Measurements from ENCODE around the gene VAV3.

VAV3 gene

GRCh38 chr1:107640207-107640606 lies 324.8 kb downstream of the VAV3 start:
- no peak for DNase-seq (ENCODE audit: low read depth)

GRCh38 chr1:107637101-107637500 lies 327.9 kb downstream of the VAV3 start:
- no peak for DNase-seq (ENCODE audit: low read depth)

- no peak for DNase-seq (ENCODE audit: low read depth)
These were observed 331.4 kb downstream of the VAV3 start for GRCh38 chr1:107633596-107633995.

GRCh38 chr1:107626073-107626796 lies 338.7 kb downstream of the VAV3 start:
- DNase-seq (ENCODE audit: low read depth): no peak

GRCh38 chr1:107625405-107626029 lies 339.5 kb downstream of the VAV3 start:
- no peak for DNase-seq (ENCODE audit: low read depth)

- DNase-seq (ENCODE audit: low read depth): no peak
These were observed 341.5 kb downstream of the VAV3 start for GRCh38 chr1:107623431-107623830.

GRCh38 chr1:107622966-107623365 lies 342.0 kb downstream of the VAV3 start:
- no peak for DNase-seq (ENCODE audit: low read depth)

GRCh38 chr1:107622535-107622934 lies 342.4 kb downstream of the VAV3 start:
- DNase-seq (ENCODE audit: low read depth): no peak

GRCh38 chr1:107620753-107621152 lies 344.2 kb downstream of the VAV3 start:
- no peak for DNase-seq (ENCODE audit: low read depth)

GRCh38 chr1:107618539-107618938 lies 346.4 kb downstream of the VAV3 start:
- no peak for DNase-seq (ENCODE audit: low read depth)

GRCh38 chr1:107617921-107618320 lies 347.1 kb downstream of the VAV3 start:
- DNase-seq (ENCODE audit: low read depth): no peak

GRCh38 chr1:107617456-107617855 lies 347.5 kb downstream of the VAV3 start:
- no peak for DNase-seq (ENCODE audit: low read depth)

GRCh38 chr1:107609808-107610207 lies 355.2 kb downstream of the VAV3 start:
- no peak for DNase-seq (ENCODE audit: low read depth)

GRCh38 chr1:107604825-107605224 lies 360.2 kb downstream of the VAV3 start:
- no peak for DNase-seq (ENCODE audit: low read depth)

- no peak for DNase-seq (ENCODE audit: low read depth)
These were observed 364.3 kb downstream of the VAV3 start for GRCh38 chr1:107600607-107601160.

- no peak for DNase-seq (ENCODE audit: low read depth)
These were observed 365.8 kb downstream of the VAV3 start for GRCh38 chr1:107599220-107599619.

- no peak for DNase-seq (ENCODE audit: low read depth)
These were observed 367.7 kb downstream of the VAV3 start for GRCh38 chr1:107597290-107597689.

GRCh38 chr1:107594536-107594935 lies 370.4 kb downstream of the VAV3 start:
- DNase-seq (ENCODE audit: low read depth): no peak

- DNase-seq (ENCODE audit: low read depth): no peak
These were observed 371.3 kb downstream of the VAV3 start for GRCh38 chr1:107593501-107594209.

GRCh38 chr1:107590900-107591622 lies 373.9 kb downstream of the VAV3 start:
- DNase-seq (ENCODE audit: low read depth): no peak

GRCh38 chr1:107590087-107590486 lies 374.9 kb downstream of the VAV3 start:
- no peak for DNase-seq (ENCODE audit: low read depth)

GRCh38 chr1:107588321-107588720 lies 376.7 kb downstream of the VAV3 start:
- DNase-seq (ENCODE audit: low read depth): no peak
